Fibroblast of the aortic adventitia (primary cell): ENCODE results near the gene COL4A2. TPM values are rescaled to one million over a fixed set of nuclear protein-coding genes. Genes with fewer than 3 reads are reported as not detected.
A peak's percentile ranks its signal among the peaks of the same experiment; 100 is the strongest.

Experiments
- DNase-seq: peaks from one replicate; pipeline ENCODE4 v3.0.0-alpha.2; 2010; ENCODE audit warnings: low read depth
- H3K4me3 ChIP-seq: 2 replicates; pipeline ENCODE4 v1.5.1; 2011; ENCODE audit warnings: low read depth, mild to moderate bottlenecking, control low read depth, low read length, moderate library complexity
- total RNA-seq: library from RNA; depleted of rRNA; stranded (reverse); fragments of >200 nt; gene quantifications from 2 replicates; pipeline ENCODE4 v1.2.3, GENCODE V29; 2012; ENCODE audit warnings: low replicate concordance
- TF ChIP-seq, protein P1 (sequence below): IDR thresholded peaks from 2 replicates; pipeline ENCODE4 v1.5.1; 2011; ENCODE audit warnings: mild to moderate bottlenecking, low read length, control low read depth, inconsistent platforms; ENCODE audit not compliant: insufficient read depth

Gene COL4A2
- total RNA-seq, 1 donor = 53.3 TPM

DNA sequence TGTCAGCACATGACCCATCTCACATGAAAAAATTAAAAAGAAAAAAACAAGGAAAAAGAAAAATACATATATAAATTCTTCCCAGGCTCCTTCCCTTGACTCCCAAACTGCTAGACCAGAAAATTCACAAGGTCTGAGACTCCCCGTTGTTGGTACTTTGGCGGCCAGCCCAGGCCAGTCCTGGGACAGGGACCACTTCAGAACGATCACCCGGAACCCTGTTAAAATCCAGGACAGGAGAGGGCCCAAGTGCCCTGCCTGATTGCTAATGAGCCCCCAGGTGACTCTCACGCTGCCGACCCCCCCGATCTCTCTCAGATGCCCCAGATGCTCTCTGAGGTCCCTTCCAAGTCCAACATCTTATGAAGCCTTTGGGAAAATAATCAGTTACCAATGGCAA lies 107.2 kb downstream of the COL4A2 start:
- TF ChIP-seq, protein P1, sequence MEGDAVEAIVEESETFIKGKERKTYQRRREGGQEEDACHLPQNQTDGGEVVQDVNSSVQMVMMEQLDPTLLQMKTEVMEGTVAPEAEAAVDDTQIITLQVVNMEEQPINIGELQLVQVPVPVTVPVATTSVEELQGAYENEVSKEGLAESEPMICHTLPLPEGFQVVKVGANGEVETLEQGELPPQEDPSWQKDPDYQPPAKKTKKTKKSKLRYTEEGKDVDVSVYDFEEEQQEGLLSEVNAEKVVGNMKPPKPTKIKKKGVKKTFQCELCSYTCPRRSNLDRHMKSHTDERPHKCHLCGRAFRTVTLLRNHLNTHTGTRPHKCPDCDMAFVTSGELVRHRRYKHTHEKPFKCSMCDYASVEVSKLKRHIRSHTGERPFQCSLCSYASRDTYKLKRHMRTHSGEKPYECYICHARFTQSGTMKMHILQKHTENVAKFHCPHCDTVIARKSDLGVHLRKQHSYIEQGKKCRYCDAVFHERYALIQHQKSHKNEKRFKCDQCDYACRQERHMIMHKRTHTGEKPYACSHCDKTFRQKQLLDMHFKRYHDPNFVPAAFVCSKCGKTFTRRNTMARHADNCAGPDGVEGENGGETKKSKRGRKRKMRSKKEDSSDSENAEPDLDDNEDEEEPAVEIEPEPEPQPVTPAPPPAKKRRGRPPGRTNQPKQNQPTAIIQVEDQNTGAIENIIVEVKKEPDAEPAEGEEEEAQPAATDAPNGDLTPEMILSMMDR = no peak
- H3K4me3 ChIP-seq = no peak overlapping the region
- DNase-seq = no peak

DNA sequence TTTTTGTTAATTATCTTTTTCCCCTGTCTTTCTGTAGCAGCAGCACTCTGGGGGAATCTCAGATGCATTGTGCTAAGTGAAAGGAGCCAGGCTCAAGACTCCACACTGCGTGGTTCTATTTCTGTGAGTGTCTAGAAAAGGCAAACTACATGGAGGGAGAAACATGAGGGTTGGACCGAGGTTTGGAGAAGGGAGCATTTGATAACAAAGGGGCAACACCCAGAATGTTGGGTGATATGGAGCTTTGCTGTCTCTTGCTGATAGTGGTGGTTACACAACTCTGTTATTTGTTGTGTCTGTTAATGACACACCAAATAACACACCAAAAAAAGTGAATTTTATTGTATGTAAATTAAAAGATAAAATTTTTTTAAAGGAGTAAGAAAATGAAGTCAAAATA lies 107.8 kb downstream of the COL4A2 start:
- no peak overlapping the region for H3K4me3 ChIP-seq
- TF ChIP-seq, protein P1 = no peak
- DNase-seq = no peak

DNA sequence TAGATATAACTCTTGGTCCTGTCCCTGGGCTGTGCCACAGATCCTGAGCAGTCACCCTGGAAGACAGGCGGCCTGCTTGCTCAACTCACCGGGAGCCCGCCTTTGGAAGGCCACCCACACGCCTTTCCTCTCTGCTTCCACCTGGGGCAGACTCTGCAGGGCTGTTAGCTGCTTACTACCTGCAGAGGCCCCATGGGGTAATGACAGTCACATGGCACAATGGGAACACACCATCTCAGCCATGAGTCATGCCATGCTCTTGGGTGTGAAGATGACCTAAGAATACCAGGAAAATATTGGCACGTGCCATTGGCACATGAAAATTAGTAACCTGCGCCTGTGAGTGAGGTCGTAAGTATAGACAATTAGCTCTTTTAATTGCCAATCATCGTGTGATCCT lies 108.6 kb downstream of the COL4A2 start:
- TF ChIP-seq, protein P1 = peak; percentile 4
- H3K4me3 ChIP-seq = no peak overlapping the region
- no peak for DNase-seq

DNA sequence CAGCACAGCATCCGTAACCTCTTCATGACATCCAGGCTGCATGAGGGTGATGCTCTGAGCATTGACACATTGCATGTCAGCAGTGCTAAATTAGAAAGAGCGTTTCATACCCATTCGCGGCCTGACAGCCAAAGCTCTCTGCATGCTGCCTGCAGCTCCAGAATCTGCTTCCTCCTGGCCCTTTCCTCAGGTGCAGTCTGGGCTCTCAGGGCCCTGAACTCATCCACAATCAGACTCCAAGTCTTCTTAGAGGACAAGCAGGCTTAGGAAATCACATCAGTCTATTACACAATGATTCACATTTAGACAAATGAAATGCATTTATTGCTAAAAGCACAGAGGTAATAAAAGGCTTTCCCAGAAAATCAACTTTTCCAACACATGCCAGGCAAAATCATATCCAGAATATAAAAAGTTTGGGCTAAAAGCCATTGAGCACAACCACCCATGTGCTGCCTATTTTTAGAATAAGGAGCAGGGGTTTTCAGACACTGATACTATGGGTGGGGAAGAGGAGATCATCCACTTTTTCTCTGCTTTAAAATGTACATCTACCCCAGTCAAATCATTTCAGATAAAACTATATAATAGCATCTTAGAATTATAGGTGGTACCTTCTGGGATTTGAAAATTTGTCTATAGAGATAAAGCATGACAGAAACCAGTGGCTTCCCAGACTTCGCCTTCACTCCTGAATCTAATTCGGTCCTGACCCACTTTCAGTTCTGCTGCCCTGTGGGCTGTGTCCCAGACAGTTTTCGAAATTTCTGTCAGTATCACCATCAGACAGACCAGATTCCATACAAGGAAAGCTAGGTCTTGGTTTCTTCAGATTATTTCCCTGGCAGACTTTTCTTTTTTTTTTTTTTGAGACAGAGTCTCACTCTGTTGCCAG lies 109.3 kb downstream of the COL4A2 start:
- no peak overlapping the region for H3K4me3 ChIP-seq
- peak; percentile 59 for DNase-seq
- TF ChIP-seq, protein P1 = no peak

DNA sequence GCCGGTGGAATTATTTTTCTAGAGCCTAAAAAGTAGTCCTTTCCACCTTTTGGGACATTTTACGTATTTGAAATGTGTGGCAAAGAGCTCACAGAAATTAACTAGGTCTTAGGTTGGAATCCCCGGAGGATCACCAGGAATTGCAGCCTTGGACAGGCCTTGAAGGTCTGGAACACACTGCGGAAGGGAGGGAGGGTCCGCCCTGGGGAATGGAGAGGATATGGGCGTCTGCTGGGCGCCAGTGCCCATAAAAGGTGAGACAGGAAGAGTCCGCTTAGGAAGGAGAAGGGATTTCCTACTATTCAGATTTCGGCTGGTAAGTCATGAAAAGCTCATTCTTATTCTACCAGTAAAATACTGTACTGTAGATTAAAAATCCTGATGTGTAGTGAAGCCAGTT lies 111.9 kb downstream of the COL4A2 start:
- TF ChIP-seq, protein P1 = no peak
- no peak overlapping the region for H3K4me3 ChIP-seq
- DNase-seq = no peak

DNA sequence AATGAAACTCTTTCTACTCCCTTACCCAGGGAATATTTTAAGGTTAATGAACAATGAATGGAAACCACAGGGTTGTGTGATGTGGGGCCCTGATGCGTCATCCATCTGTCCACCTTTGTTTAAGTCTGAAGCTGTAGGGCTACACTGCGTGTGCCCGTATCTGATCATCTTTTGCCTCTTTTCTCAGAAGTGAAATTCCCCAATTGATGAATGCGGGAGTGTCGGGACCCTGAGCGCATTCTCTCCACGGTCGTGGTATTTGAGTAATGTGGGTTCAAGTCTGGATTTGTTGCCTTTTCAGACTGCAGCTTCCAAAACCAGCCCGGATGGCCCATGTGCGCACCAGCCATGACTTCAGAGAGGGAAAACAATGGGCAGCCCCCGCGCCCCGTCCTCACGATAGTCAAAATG lies 112.3 kb downstream of the COL4A2 start:
- TF ChIP-seq, protein P1 = no peak
- no peak overlapping the region for H3K4me3 ChIP-seq
- no peak for DNase-seq
